ENCODE results near the gene SEC22A. TPM values are rescaled to one million over a fixed set of nuclear protein-coding genes. Genes with fewer than 3 reads are reported as not detected.

Gene SEC22A
- total and polyA plus RNA-seq, 7 donors = 5.8 to 47.2 (median 17.8) TPM

- TF ChIP-seq POLR2A (IDR thresholded peaks at IDR 0.05) (no peak), EP300 (IDR thresholded peaks at IDR 0.05) (no peak), POLR2AphosphoS5 (IDR thresholded peaks at IDR 0.05) (no peak)
- TF ChIP-seq, protein P1, sequence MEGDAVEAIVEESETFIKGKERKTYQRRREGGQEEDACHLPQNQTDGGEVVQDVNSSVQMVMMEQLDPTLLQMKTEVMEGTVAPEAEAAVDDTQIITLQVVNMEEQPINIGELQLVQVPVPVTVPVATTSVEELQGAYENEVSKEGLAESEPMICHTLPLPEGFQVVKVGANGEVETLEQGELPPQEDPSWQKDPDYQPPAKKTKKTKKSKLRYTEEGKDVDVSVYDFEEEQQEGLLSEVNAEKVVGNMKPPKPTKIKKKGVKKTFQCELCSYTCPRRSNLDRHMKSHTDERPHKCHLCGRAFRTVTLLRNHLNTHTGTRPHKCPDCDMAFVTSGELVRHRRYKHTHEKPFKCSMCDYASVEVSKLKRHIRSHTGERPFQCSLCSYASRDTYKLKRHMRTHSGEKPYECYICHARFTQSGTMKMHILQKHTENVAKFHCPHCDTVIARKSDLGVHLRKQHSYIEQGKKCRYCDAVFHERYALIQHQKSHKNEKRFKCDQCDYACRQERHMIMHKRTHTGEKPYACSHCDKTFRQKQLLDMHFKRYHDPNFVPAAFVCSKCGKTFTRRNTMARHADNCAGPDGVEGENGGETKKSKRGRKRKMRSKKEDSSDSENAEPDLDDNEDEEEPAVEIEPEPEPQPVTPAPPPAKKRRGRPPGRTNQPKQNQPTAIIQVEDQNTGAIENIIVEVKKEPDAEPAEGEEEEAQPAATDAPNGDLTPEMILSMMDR (IDR thresholded peaks at IDR 0.05) = no peak
- H3K27ac ChIP-seq = peak overlapping the region in 2 of 4 donors; percentile 15 to 47
- 72 to 87% methylated on average over 10 of the region's 10 CpGs for WGBS, 2 donors
- intact Hi-C loops (cut with DNase I) = no loop called here
- no peaks in the 10 kb centered on the region for H3K27me3 ChIP-seq
- no peak overlapping the region for H3K4me3 ChIP-seq
- peaks cover 0 to 14% (median 9%) of the 10 kb centered on the region in 4 donors for H3K4me1 ChIP-seq
- H3K9me3 ChIP-seq = no peaks in the 10 kb centered on the region
- H3K36me3 ChIP-seq = peaks cover 8 to 95% (median 44%) of the 10 kb centered on the region in 4 donors
- DNase-seq = no peak
Measured at GRCh38 chr3:123319760-123320159, 118.0 kb downstream of the SEC22A start.

DNA sequence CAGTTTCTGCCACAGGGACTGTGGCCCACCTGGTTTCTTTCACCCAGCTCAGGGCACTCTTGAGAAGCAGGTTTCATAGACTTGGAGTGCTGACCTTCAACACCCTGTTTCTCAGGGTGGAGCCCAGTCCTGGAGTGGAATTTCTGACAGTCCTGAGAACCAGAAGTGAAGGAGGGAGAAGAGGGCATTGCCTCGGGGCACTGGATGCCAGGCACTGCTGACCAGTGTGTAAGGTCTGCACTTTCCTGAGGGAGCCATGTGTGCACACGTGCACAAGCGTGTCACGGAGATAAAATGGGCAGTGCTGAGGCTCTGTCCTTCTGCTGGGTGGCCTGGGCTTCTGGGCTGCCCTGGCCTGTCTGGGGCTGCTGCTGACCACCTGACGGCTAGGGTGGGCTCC, 118.5 kb downstream of the SEC22A start:
- Histone ChIP-seq H3K4me1 (peaks cover 0 to 19% (median 13%) of the 10 kb centered on the region in 4 donors), H3K36me3 (peaks cover 8 to 95% (median 49%) of the 10 kb centered on the region in 4 donors), H3K9me3 (no peaks in the 10 kb centered on the region), H3K4me3 (no peak overlapping the region), H3K27me3 (no peaks in the 10 kb centered on the region), H3K27ac (peak overlapping the region in 2 of 4 donors; percentile 15 to 47)
- no peak for DNase-seq
- intact Hi-C loops (cut with DNase I) = no loop called here
- WGBS, 2 donors = 86 to 88% methylated on average over 5 of the region's 5 CpGs
- no peak for TF ChIP-seq POLR2AphosphoS5 (IDR thresholded peaks at IDR 0.05)
- TF ChIP-seq POLR2A (IDR thresholded peaks at IDR 0.05) = no peak
- TF ChIP-seq, protein P1 (IDR thresholded peaks at IDR 0.05) = no peak
- TF ChIP-seq EP300 (IDR thresholded peaks at IDR 0.05) = no peak

GRCh38 chr3:123321806-123322205, 120.1 kb downstream of the SEC22A start:
- intact Hi-C loops (cut with DNase I) = no loop called here
- H3K9me3 ChIP-seq = no peaks in the 10 kb centered on the region
- peaks cover 8 to 95% (median 51%) of the 10 kb centered on the region in 4 donors for H3K36me3 ChIP-seq
- peaks cover 0 to 25% (median 14%) of the 10 kb centered on the region in 4 donors for H3K4me1 ChIP-seq
- WGBS, 2 donors = 88 to 89% methylated on average over 8 of the region's 8 CpGs
- no peak for TF ChIP-seq POLR2AphosphoS5 (IDR thresholded peaks at IDR 0.05)
- no peak for TF ChIP-seq POLR2A (IDR thresholded peaks at IDR 0.05)
- TF ChIP-seq, protein P1 (IDR thresholded peaks at IDR 0.05) = no peak
- TF ChIP-seq EP300 (IDR thresholded peaks at IDR 0.05) = no peak
- DNase-seq = no peak
- no peaks in the 10 kb centered on the region for H3K27me3 ChIP-seq
- no peak overlapping the region for H3K4me3 ChIP-seq
- H3K27ac ChIP-seq = peak overlapping the region in 1 of 4 donors; percentile 20

DNA sequence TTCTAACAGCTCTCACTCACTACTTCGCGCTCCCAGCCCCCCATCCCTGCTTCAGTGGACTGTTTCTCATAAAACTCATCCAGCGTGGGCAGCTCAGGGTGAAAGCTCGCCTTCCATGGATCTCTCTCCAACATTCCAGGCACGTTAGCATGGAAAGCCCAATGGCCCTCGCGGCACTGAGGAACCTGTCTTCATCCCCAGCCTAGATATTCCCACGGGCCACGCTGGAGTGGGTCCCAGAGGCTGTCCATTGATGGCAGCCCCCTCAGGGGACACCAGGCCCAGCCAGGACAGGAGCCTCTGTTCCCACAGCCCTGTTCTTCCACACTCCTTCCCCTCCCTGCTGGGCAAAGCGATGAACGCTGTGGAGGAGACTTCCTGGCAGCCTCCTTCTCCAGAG, 121.1 kb downstream of the SEC22A start:
- Histone ChIP-seq H3K4me1 (peaks cover 0 to 25% (median 14%) of the 10 kb centered on the region in 4 donors), H3K36me3 (peaks cover 7 to 95% (median 51%) of the 10 kb centered on the region in 4 donors), H3K27me3 (no peaks in the 10 kb centered on the region), H3K9me3 (no peaks in the 10 kb centered on the region), H3K4me3 (no peak overlapping the region), H3K27ac (peak overlapping the region in 2 of 4 donors; percentile 15 to 57)
- 89 to 94% methylated on average over 11 of the region's 11 CpGs for WGBS, 2 donors
- no peak for TF ChIP-seq POLR2AphosphoS5 (IDR thresholded peaks at IDR 0.05)
- no peak for TF ChIP-seq POLR2A (IDR thresholded peaks at IDR 0.05)
- no peak for TF ChIP-seq EP300 (IDR thresholded peaks at IDR 0.05)
- intact Hi-C loops (cut with DNase I) = no loop called here
- no peak for DNase-seq

Other genes starting within 250 kb of the SEC22A start
- under 1 TPM in 3 of 4 donors, not detected in 1; 0.36 to 0.68 (median 0.55) TPM for gene SEMA5B, start 174.2 kb upstream of the SEC22A start, total RNA-seq
- under 1 TPM in 2 of 3 donors, not detected in 1; 0.52 to 0.69 TPM for gene SEMA5B, start 174.2 kb upstream of the SEC22A start, polyA plus RNA-seq
- gene PDIA5, start 134.9 kb upstream of the SEC22A start, total RNA-seq = 10 to 100 TPM; 13.8 to 15.1 (median 14.2) TPM
- 10 to 100 TPM in 2 of 3 donors, 1 to 10 TPM in 1; 4.2 to 23.0 (median 10.8) TPM for gene PDIA5, start 134.9 kb upstream of the SEC22A start, polyA plus RNA-seq
- gene ADCY5, start 247.1 kb downstream of the SEC22A start, total RNA-seq = 10 to 100 TPM; 39.5 to 84.4 (median 62.2) TPM
- 1 to 10 TPM; 1.4 to 9.9 (median 5.4) TPM for gene ADCY5, start 247.1 kb downstream of the SEC22A start, polyA plus RNA-seq